Measurements from ENCODE around the gene TACC2. TPM values are rescaled to one million over a fixed set of nuclear protein-coding genes. Genes with fewer than 3 reads are reported as not detected.

The TACC2 gene
- total and polyA plus RNA-seq, 2 experiments from 2014 or later, result 30.8 to 35.9 TPM

DNA sequence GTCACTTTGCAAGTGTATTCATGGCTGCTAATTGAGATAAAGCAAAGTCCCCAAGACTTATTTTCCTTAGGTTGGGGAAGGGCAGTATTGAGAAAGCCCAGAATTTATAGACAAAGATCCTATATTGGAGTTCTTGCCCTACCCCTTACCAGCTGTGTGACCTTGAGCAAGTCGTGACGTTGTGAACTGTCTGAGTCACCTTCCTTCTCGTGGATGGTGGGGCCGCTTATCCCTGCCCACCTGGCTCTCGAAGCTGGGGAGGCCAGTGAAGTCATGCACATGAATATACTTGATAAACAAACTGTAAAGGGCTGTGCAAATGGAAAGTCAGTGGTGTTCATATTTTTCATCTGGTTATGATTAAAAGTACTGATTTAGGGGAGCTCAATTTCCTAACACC, 127.4 kb downstream of the TACC2 start (continued):
- TF ChIP-seq, protein P1, sequence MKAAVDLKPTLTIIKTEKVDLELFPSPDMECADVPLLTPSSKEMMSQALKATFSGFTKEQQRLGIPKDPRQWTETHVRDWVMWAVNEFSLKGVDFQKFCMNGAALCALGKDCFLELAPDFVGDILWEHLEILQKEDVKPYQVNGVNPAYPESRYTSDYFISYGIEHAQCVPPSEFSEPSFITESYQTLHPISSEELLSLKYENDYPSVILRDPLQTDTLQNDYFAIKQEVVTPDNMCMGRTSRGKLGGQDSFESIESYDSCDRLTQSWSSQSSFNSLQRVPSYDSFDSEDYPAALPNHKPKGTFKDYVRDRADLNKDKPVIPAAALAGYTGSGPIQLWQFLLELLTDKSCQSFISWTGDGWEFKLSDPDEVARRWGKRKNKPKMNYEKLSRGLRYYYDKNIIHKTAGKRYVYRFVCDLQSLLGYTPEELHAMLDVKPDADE (IDR thresholded peaks at IDR 0.05), result no peak
- TF ChIP-seq STAT1 (IDR thresholded peaks at IDR 0.05; ENCODE audit: unreplicated experiment), result no peak
- no peak for TF ChIP-seq NANOG (IDR thresholded peaks at IDR 0.05; ENCODE audit: borderline replicate concordance)
- TF ChIP-seq EZH2phosphoT487 (IDR thresholded peaks at IDR 0.05; ENCODE audit: unreplicated experiment), result no peak
- no peak for TF ChIP-seq ZNF331 (CRISPR knock-in tag; IDR thresholded peaks at IDR 0.05; ENCODE audit: low read depth)

DNA sequence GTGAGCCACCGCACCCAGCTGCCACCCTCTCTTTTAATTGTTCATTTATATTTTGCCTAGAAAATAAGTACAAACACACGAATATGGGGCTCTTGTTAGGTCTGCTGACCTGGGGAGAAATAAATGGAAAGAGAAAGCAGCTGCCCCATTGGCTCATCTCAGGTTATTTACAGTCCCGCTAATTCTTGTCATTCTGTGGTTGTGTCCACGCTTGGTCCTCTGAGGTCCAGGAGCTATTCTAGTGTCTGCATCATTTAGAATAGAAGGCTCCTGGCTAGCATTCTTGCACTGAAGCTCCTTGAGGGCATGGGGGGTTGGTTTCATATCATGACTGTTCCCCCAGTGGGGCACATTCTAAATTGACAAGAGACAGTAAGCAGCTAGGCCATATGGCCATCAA, 128.5 kb downstream of the TACC2 start:
- no peaks in the 10 kb centered on the region; the same call in 1 of the 2 replicates for H4K20me1 ChIP-seq (replicated peaks; ENCODE audit: insufficient read depth)
- no peak overlapping the region for H3K27ac ChIP-seq (ENCODE audit: low read depth)
- H3K79me2 ChIP-seq (replicated peaks; ENCODE audit: insufficient read depth), result peaks cover 63% of the 10 kb centered on the region
- no peaks in the 10 kb centered on the region for H3F3A ChIP-seq (replicated peaks; ENCODE audit: low read depth)
- no peak overlapping the region for H2AFZ ChIP-seq
- H3K27me3 ChIP-seq (ENCODE audit: insufficient read depth), result peaks cover 3% of the 10 kb centered on the region; the same call in 1 of the 2 replicates
- DNase-seq (ENCODE audit: low spot score) (no peak), ATAC-seq (no peak)
- no peaks in the 10 kb centered on the region for H3K36me3 ChIP-seq (ENCODE audit: insufficient read depth)
- H3K4me2 ChIP-seq, result no peak overlapping the region
- Mint-ChIP-seq H3K9me3 (no peaks in the 10 kb centered on the region; the same call in 2 of the 3 replicates), H3K36me3 (ENCODE audit: low read depth) (no peaks in the 10 kb centered on the region), H3K4me3 (no peak overlapping the region), H3K4me1 (peaks cover 33% of the 10 kb centered on the region), H3K27ac (no peak overlapping the region), H3K27me3 (ENCODE audit: insufficient read depth, low read depth, poor library complexity) (peaks cover 13% of the 10 kb centered on the region)
- H3K4me1 ChIP-seq (ENCODE audit: insufficient read depth), result peaks cover 31% of the 10 kb centered on the region
- no peak overlapping the region for H3K4me3 ChIP-seq
- H3K9me2 ChIP-seq (ENCODE audit: insufficient read depth), result no peaks in the 10 kb centered on the region
- TF ChIP-seq STAT1 (IDR thresholded peaks at IDR 0.05; ENCODE audit: unreplicated experiment) (no peak), ZNF114 (CRISPR knock-in tag; IDR thresholded peaks at IDR 0.05) (no peak), JUNB (IDR thresholded peaks at IDR 0.05; ENCODE audit: unreplicated experiment) (no peak), ZNF331 (CRISPR knock-in tag; IDR thresholded peaks at IDR 0.05; ENCODE audit: low read depth) (no peak), POLR2AphosphoS5 (IDR thresholded peaks at IDR 0.05; ENCODE audit: low read depth) (no peak), EZH2phosphoT487 (IDR thresholded peaks at IDR 0.05; ENCODE audit: unreplicated experiment) (no peak), EZH2 (IDR thresholded peaks at IDR 0.05; ENCODE audit: low read depth, unreplicated experiment) (no peak), NANOG (IDR thresholded peaks at IDR 0.05; ENCODE audit: borderline replicate concordance) (no peak), CREB1 (CRISPR knock-in tag; IDR thresholded peaks at IDR 0.05; ENCODE audit: low read depth) (no peak)
- TF ChIP-seq, protein P1 (IDR thresholded peaks at IDR 0.05), result no peak
- TF ChIP-seq, protein P2, sequence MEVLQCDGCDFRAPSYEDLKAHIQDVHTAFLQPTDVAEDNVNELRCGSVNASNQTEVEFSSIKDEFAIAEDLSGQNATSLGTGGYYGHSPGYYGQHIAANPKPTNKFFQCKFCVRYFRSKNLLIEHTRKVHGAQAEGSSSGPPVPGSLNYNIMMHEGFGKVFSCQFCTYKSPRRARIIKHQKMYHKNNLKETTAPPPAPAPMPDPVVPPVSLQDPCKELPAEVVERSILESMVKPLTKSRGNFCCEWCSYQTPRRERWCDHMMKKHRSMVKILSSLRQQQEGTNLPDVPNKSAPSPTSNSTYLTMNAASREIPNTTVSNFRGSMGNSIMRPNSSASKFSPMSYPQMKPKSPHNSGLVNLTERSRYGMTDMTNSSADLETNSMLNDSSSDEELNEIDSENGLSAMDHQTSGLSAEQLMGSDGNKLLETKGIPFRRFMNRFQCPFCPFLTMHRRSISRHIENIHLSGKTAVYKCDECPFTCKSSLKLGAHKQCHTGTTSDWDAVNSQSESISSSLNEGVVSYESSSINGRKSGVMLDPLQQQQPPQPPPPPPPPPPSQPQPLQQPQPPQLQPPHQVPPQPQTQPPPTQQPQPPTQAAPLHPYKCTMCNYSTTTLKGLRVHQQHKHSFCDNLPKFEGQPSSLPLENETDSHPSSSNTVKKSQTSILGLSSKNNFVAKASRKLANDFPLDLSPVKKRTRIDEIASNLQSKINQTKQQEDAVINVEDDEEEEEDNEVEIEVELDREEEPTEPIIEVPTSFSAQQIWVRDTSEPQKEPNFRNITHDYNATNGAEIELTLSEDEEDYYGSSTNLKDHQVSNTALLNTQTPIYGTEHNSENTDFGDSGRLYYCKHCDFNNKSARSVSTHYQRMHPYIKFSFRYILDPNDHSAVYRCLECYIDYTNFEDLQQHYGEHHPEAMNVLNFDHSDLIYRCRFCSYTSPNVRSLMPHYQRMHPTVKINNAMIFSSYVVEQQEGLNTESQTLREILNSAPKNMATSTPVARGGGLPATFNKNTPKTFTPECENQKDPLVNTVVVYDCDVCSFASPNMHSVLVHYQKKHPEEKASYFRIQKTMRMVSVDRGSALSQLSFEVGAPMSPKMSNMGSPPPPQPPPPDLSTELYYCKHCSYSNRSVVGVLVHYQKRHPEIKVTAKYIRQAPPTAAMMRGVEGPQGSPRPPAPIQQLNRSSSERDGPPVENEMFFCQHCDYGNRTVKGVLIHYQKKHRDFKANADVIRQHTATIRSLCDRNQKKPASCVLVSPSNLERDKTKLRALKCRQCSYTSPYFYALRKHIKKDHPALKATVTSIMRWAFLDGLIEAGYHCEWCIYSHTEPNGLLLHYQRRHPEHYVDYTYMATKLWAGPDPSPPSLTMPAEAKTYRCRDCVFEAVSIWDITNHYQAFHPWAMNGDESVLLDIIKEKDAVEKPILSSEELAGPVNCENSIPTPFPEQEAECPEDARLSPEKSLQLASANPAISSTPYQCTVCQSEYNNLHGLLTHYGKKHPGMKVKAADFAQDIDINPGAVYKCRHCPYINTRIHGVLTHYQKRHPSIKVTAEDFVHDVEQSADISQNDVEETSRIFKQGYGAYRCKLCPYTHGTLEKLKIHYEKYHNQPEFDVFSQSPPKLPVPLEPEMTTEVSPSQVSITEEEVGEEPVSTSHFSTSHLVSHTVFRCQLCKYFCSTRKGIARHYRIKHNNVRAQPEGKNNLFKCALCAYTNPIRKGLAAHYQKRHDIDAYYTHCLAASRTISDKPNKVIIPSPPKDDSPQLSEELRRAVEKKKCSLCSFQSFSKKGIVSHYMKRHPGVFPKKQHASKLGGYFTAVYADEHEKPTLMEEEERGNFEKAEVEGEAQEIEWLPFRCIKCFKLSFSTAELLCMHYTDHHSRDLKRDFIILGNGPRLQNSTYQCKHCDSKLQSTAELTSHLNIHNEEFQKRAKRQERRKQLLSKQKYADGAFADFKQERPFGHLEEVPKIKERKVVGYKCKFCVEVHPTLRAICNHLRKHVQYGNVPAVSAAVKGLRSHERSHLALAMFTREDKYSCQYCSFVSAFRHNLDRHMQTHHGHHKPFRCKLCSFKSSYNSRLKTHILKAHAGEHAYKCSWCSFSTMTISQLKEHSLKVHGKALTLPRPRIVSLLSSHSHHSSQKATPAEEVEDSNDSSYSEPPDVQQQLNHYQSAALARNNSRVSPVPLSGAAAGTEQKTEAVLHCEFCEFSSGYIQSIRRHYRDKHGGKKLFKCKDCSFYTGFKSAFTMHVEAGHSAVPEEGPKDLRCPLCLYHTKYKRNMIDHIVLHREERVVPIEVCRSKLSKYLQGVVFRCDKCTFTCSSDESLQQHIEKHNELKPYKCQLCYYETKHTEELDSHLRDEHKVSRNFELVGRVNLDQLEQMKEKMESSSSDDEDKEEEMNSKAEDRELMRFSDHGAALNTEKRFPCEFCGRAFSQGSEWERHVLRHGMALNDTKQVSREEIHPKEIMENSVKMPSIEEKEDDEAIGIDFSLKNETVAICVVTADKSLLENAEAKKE (CRISPR knock-in tag; IDR thresholded peaks at IDR 0.05), result no peak
- TF ChIP-seq, protein P3, sequence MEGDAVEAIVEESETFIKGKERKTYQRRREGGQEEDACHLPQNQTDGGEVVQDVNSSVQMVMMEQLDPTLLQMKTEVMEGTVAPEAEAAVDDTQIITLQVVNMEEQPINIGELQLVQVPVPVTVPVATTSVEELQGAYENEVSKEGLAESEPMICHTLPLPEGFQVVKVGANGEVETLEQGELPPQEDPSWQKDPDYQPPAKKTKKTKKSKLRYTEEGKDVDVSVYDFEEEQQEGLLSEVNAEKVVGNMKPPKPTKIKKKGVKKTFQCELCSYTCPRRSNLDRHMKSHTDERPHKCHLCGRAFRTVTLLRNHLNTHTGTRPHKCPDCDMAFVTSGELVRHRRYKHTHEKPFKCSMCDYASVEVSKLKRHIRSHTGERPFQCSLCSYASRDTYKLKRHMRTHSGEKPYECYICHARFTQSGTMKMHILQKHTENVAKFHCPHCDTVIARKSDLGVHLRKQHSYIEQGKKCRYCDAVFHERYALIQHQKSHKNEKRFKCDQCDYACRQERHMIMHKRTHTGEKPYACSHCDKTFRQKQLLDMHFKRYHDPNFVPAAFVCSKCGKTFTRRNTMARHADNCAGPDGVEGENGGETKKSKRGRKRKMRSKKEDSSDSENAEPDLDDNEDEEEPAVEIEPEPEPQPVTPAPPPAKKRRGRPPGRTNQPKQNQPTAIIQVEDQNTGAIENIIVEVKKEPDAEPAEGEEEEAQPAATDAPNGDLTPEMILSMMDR (conservative IDR thresholded peaks at IDR 0.05; ENCODE audit: low read depth in 2 of 2), result no peak
